Measurements from ENCODE around the gene ACER2.

DNA sequence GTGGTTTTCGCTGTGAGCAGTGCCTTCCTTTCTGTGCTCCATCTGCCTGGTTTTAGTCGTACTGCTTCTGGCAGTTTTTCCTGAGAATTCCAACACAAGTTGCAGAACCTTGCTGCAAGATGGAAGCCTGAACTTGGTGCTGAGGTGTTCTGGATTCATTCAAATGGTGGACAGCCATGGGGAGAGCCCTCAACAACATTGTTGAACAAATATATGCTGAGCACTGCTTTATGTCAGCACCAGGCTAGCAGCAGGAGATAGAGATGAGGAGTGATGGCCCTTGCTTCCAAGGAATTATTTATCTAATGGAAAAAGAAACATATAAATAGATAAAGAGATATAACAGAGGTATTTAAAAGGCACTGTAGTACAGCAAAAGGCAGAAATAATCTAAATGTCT lies 21.5 kb upstream of the ACER2 start:
- TF ChIP-seq SNAI2 (CRISPR knock-in tag; IDR thresholded peaks at IDR 0.05): no peak
- TF ChIP-seq, protein P1, sequence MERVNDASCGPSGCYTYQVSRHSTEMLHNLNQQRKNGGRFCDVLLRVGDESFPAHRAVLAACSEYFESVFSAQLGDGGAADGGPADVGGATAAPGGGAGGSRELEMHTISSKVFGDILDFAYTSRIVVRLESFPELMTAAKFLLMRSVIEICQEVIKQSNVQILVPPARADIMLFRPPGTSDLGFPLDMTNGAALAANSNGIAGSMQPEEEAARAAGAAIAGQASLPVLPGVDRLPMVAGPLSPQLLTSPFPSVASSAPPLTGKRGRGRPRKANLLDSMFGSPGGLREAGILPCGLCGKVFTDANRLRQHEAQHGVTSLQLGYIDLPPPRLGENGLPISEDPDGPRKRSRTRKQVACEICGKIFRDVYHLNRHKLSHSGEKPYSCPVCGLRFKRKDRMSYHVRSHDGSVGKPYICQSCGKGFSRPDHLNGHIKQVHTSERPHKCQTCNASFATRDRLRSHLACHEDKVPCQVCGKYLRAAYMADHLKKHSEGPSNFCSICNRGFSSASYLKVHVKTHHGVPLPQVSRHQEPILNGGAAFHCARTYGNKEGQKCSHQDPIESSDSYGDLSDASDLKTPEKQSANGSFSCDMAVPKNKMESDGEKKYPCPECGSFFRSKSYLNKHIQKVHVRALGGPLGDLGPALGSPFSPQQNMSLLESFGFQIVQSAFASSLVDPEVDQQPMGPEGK (CRISPR knock-in tag; IDR thresholded peaks at IDR 0.05; ENCODE audit: borderline replicate concordance): no peak
- TF ChIP-seq, protein P2, sequence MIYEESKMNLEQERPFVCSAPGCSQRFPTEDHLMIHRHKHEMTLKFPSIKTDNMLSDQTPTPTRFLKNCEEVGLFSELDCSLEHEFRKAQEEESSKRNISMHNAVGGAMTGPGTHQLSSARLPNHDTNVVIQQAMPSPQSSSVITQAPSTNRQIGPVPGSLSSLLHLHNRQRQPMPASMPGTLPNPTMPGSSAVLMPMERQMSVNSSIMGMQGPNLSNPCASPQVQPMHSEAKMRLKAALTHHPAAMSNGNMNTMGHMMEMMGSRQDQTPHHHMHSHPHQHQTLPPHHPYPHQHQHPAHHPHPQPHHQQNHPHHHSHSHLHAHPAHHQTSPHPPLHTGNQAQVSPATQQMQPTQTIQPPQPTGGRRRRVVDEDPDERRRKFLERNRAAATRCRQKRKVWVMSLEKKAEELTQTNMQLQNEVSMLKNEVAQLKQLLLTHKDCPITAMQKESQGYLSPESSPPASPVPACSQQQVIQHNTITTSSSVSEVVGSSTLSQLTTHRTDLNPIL (CRISPR knock-in tag; IDR thresholded peaks at IDR 0.05; ENCODE audit: low read depth): no peak
- no peak for TF ChIP-seq ZNF565 (CRISPR knock-in tag; conservative IDR thresholded peaks at IDR 0.05; ENCODE audit: low read depth)
- no peak for TF ChIP-seq BACH2 (CRISPR knock-in tag; IDR thresholded peaks at IDR 0.05; ENCODE audit: borderline replicate concordance)
- no peak for TF ChIP-seq RARB (CRISPR knock-in tag; IDR thresholded peaks at IDR 0.05)
- TF ChIP-seq TOX (CRISPR knock-in tag; IDR thresholded peaks at IDR 0.05; ENCODE audit: borderline replicate concordance): no peak

Data from SK-N-SH treated with all-trans-retinoic acid at 6 μM for 48 hours (cell line).